GM12878 (cell line): ENCODE data around the gene SMO. TPM values are rescaled to one million over a fixed set of nuclear protein-coding genes. Genes with fewer than 3 reads are reported as not detected.

ENCODE experiments used
- ATAC-seq: fragments of 200-7000 bp; cut with Tn5 transposase; 3 replicates; pipeline ENCODE4 v1.9.1; 2020; ENCODE audit warnings: mild to moderate bottlenecking, moderate library complexity
- BruUV-seq: library from RNA; stranded (reverse); fragments of 400-500 nt; replicated peaks from 2 replicates; lab custom pipeline; 2021; lab: Mats Ljungman, UMichigan
- CTCF ChIA-PET: fragments of 300-600 bp; sonication (Branson Sonifier 250); formaldehyde crosslinking; extraction: SDS; loops from one replicate; lab custom pipeline; 2021; ENCODE audit warnings: inconsistent platforms; lab: Yijun Ruan, JAX
- POLR2A ChIA-PET: fragments of 350-600 bp; formaldehyde crosslinking; extraction: SDS; loops from one replicate; lab custom pipeline; 2021; ENCODE audit warnings: inconsistent platforms; lab: Charles Lee
- RAD21 ChIA-PET: fragments of 300-600 bp; sonication (Branson Sonifier 250); formaldehyde crosslinking; loops from one replicate; lab custom pipeline; 2023; ENCODE audit warnings: antibody characterized with exemption; ENCODE audit not compliant: unreplicated experiment; lab: Charles Lee
- SMC1A ChIA-PET: fragments of 300-600 bp; sonication (Branson Sonifier 250); formaldehyde crosslinking; loops from one replicate; lab custom pipeline; 2023; ENCODE audit not compliant: unreplicated experiment, uncharacterized antibody; lab: Charles Lee
- DNase-seq: peaks from one replicate; pipeline ENCODE4 v3.0.0-alpha.2; 2011; ENCODE audit warnings: low read depth, low spot score
- FAIRE-seq: peaks from 3 replicates; lab custom pipeline; 2011; peaks lifted over from hg19 to GRCh38; lab: Jason Lieb, UNC
- H2AFZ ChIP-seq: 2 replicates; pipeline ENCODE4 v1.6.0; 2011; ENCODE audit warnings: low read depth, low read length, control low read depth; ENCODE audit not compliant: control insufficient read depth
- H3K27ac ChIP-seq: 2 replicates; pipeline ENCODE4 v1.5.1; 2011; ENCODE audit warnings: control low read depth; ENCODE audit not compliant: control insufficient read depth, insufficient read depth
- H3K27me3 ChIP-seq, 2 experiments: replicated peaks in 1 of 2; 2 replicates each; pipeline versions ENCODE4 v1.6.0 to v1.6.1; 2011; ENCODE audit warnings: low read length in 1 of 2; ENCODE audit not compliant: control insufficient read depth in 2 of 2, insufficient read depth in 2 of 2
- H3K36me3 ChIP-seq, 2 experiments: 2 replicates each; pipeline ENCODE4 v1.5.1; 2011; ENCODE audit warnings: low read length in 1 of 2; ENCODE audit not compliant: control insufficient read depth in 2 of 2, insufficient read depth in 2 of 2
- H3K4me1 ChIP-seq: 2 replicates; pipeline ENCODE4 v1.6.1; 2011; ENCODE audit warnings: mild to moderate bottlenecking, low read length, moderate library complexity, mixed read lengths; ENCODE audit not compliant: control insufficient read depth, insufficient read depth
- H3K4me2 ChIP-seq: 2 replicates; pipeline ENCODE4 v1.6.0; 2011; ENCODE audit warnings: control low read depth; ENCODE audit not compliant: control insufficient read depth, insufficient read depth
- H3K4me3 ChIP-seq: fragments of 200-600 bp; sonication (generic); 2 replicates; pipeline ENCODE4 v1.5.1; 2016
- H3K79me2 ChIP-seq: 2 replicates; pipeline ENCODE4 v1.6.0; 2011; ENCODE audit warnings: low read length; ENCODE audit not compliant: control insufficient read depth, insufficient read depth
- H3K9ac ChIP-seq: 2 replicates; pipeline ENCODE4 v1.8.0; 2011; ENCODE audit warnings: low read length, control low read depth, mixed read lengths; ENCODE audit not compliant: control insufficient read depth, insufficient read depth
- H3K9me3 ChIP-seq: replicated peaks from 3 replicates; pipeline ENCODE4 v1.5.1; 2011; ENCODE audit warnings: mild to moderate bottlenecking, low read length; ENCODE audit not compliant: control insufficient read depth, insufficient read depth
- H4K20me1 ChIP-seq: 2 replicates; pipeline ENCODE4 v1.6.0; 2011; ENCODE audit not compliant: control insufficient read depth, insufficient read depth
- CHD1 ChIP-seq: IDR thresholded peaks from 2 replicates; pipeline ENCODE4 v1.6.1; 2012; ENCODE audit warnings: low read depth, low read length, improper control_type of control experiment
- EGR1 ChIP-seq, 2 experiments: IDR thresholded peaks; 1 replicate in 1 of 2; 2 replicates in 1 of 2; pipeline ENCODE4 v1.6.1; 2011 to 2012; ENCODE audit warnings: low read depth in 2 of 2, low read length in 2 of 2, borderline replicate concordance in 1 of 2, mild to moderate bottlenecking in 1 of 2, moderate library complexity in 1 of 2
- EZH2 ChIP-seq: IDR thresholded peaks from 2 replicates; pipeline ENCODE4 v1.6.1; 2012; ENCODE audit warnings: low read depth, mild to moderate bottlenecking, control low read depth, inconsistent platforms, low read length, borderline replicate concordance; ENCODE audit not compliant: control insufficient read depth
- HDGF ChIP-seq: fragments of 450-650 bp; IDR thresholded peaks from 2 replicates; pipeline ENCODE4 v1.6.1; 2016; ENCODE audit warnings: antibody characterized with exemption
- JUND ChIP-seq: IDR thresholded peaks from 2 replicates; pipeline ENCODE4 v1.6.1; 2012; ENCODE audit warnings: low read depth, mild to moderate bottlenecking, low read length, improper control_type of control experiment, moderate library complexity
- LARP7 ChIP-seq: fragments of 450-650 bp; IDR thresholded peaks from 2 replicates; pipeline ENCODE4 v1.6.1; 2017; ENCODE audit warnings: mild to moderate bottlenecking
- MYC ChIP-seq: IDR thresholded peaks from 2 replicates; pipeline ENCODE4 v1.6.1; 2011; ENCODE audit warnings: mild to moderate bottlenecking, low read length, moderate library complexity, inconsistent platforms; ENCODE audit not compliant: insufficient read depth, insufficient replicate concordance, insufficient read length, severe bottlenecking
- NFYB ChIP-seq: IDR thresholded peaks from 2 replicates; pipeline ENCODE4 v1.6.1; 2011; ENCODE audit warnings: low read depth, mild to moderate bottlenecking, low read length, improper control_type of control experiment, moderate library complexity; ENCODE audit not compliant: insufficient read depth
- TCF12 ChIP-seq: IDR thresholded peaks from 2 replicates; pipeline ENCODE4 v1.6.1; 2011; ENCODE audit warnings: low read depth, mild to moderate bottlenecking, low read length
- ZNF274 ChIP-seq: IDR thresholded peaks from one replicate; pipeline ENCODE4 v1.8.0; 2011; ENCODE audit not compliant: insufficient read length, insufficient read depth
- WGBS: methylation state at CpG from one replicate; pipeline ENCODE4 v1.1.6; 2016; ENCODE audit warnings: low lambda C conversion rate; ENCODE audit not compliant: insufficient replicate concordance, insufficient coverage; ENCODE audit errors: missing lambda C conversion rate; 5-methylcytosine and 5-hydroxymethylcytosine counted together
- in situ Hi-C: fragments of 300-500 bp; cut with MboI; formaldehyde crosslinking; loops from 9 replicates; pipeline ENCODE4 v1.14.3; 2018; ENCODE audit warnings: mixed read lengths
- intact Hi-C: fragments of 100-400 bp; cut with micrococcal nuclease; formaldehyde crosslinking; loops from one replicate; pipeline ENCODE4 v1.14.2; 2022; ENCODE audit not compliant: unreplicated experiment
- polyA plus RNA-seq, 11 experiments: library from polyadenylated mRNA; depleted of rRNA in 4 of 11; unstranded in 6 of 11; stranded (reverse) in 5 of 11; fragments of >200 nt; fragmentation: Nextera tagmentation in 4 of 11; fragmentation: Illumina TruSeq in 1 of 11; extraction: Ambion mirVana in 4 of 11; extraction: Trizol in 1 of 11; gene quantifications; 1 replicate in 1 of 11; 2 replicates in 10 of 11; pipeline versions ENCODE4 v1.2.1 to v1.2.3, GENCODE V29; 2011 to 2016; ENCODE audit warnings: inconsistent platforms in 2 of 11, missing spikeins in 2 of 11, low read depth in 1 of 11
- total RNA-seq, 4 experiments: library from RNA; depleted of rRNA in 3 of 4; stranded (reverse); fragments of >200 nt in 3 of 4; fragmentation: Illumina TruSeq in 1 of 4; extraction: Trizol in 1 of 4; gene quantifications; 2 replicates each; pipeline versions ENCODE4 v1.2.1 to v1.2.3, GENCODE V29; 2013 to 2021
- TF ChIP-seq, protein P1 (sequence below): IDR thresholded peaks from 2 replicates; pipeline ENCODE4 v1.6.1; 2012; ENCODE audit warnings: low read depth, low read length, improper control_type of control experiment
- TF ChIP-seq, protein P2 (sequence below): fragments of 450-650 bp; IDR thresholded peaks from 2 replicates; pipeline ENCODE4 v1.6.1; 2017; ENCODE audit warnings: mild to moderate bottlenecking

The SMO gene
- total and polyA plus RNA-seq, 10 of the 15 experiments (the other 5 are each of a cell fraction or from before 2014, with no cell fraction given), result 0.40 to 11.2 (median 2.6) TPM

DNA sequence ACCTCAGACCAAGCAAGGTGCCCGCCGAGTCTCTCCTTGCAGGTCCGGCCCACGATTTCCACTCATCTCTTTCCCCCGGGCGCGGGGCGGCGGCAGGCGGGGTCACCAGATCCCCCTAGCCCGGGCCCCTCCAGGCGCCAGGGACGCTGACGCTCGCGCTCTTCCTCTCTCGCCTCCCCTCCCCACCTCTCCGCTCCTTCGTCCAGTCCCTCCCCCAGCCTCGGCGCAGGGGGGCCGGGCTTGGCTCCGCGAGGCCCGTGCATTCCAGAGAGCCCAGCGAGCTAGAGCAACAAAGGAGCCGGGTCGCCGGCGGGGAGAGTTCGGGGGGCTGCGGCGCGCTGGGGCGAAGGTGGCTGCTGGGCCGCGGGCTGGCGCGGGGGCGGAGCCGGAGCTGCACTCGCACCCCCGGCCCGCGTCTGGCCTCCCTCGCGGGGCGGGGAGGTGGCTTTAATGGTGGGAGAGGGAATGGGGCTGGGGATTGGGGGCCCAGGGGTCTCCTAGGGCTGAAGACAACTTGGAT, at the start of gene SMO (continued):
- TF ChIP-seq, protein P1, sequence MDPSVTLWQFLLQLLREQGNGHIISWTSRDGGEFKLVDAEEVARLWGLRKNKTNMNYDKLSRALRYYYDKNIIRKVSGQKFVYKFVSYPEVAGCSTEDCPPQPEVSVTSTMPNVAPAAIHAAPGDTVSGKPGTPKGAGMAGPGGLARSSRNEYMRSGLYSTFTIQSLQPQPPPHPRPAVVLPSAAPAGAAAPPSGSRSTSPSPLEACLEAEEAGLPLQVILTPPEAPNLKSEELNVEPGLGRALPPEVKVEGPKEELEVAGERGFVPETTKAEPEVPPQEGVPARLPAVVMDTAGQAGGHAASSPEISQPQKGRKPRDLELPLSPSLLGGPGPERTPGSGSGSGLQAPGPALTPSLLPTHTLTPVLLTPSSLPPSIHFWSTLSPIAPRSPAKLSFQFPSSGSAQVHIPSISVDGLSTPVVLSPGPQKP, result no peak
- TF ChIP-seq JUND, result no peak
- TF ChIP-seq, protein P2, sequence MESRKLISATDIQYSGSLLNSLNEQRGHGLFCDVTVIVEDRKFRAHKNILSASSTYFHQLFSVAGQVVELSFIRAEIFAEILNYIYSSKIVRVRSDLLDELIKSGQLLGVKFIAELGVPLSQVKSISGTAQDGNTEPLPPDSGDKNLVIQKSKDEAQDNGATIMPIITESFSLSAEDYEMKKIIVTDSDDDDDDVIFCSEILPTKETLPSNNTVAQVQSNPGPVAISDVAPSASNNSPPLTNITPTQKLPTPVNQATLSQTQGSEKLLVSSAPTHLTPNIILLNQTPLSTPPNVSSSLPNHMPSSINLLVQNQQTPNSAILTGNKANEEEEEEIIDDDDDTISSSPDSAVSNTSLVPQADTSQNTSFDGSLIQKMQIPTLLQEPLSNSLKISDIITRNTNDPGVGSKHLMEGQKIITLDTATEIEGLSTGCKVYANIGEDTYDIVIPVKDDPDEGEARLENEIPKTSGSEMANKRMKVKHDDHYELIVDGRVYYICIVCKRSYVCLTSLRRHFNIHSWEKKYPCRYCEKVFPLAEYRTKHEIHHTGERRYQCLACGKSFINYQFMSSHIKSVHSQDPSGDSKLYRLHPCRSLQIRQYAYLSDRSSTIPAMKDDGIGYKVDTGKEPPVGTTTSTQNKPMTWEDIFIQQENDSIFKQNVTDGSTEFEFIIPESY, result no peak
- TF ChIP-seq EZH2, result no peak

DNA sequence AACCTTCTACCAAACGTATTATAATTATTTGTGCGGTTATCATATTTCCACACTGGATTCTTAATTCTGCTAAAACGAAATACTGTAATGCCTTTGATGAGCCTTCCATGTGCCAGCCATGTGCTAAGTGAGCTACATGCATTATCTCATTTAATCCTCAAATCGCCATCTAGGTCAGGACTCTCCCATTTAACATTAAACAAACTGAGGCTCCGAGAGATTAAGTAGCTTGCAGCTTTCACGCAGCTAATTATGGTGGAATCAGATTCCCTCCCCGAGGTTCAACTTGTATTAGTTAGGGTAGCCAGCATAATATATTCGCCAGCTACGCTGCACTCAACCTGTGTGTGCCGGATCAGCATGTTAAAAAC, 44.7 kb upstream of the SMO start:
- ChIA-PET RAD21 (interaction anchor here (0.9 to 8.7 kb wide), 5 partner anchors 15 to 41 kb away, joined by 3 to 71 read pairs (median 8); no protein-coding TSS in a partner anchor), POLR2A (interaction anchor here (0.8 to 1.5 kb wide), 5 partner anchors 9 to 21 kb away, joined by 3 to 5 read pairs (median 3); no protein-coding TSS in a partner anchor), SMC1A (interaction anchor here (0.8 to 5.9 kb wide), 12 partner anchors 9 to 134 kb away, joined by 3 to 83 read pairs (median 4); no protein-coding TSS in a partner anchor), CTCF (interaction anchor here (0.8 to 5.7 kb wide), 6 partner anchors 18 to 54 kb away, joined by 3 to 168 read pairs (median 3); no protein-coding TSS in a partner anchor)
- ATAC-seq (no peak), FAIRE-seq (no peak), DNase-seq (no peak)
- H3K4me3 ChIP-seq, result peak overlapping the region; percentile 89
- BruUV-seq, result no TSS peak
- H3K27me3 ChIP-seq, result no peaks in the 10 kb centered on the region
- WGBS, result 29% methylated on average over 10 of the region's 10 CpGs
- no peaks in the 10 kb centered on the region for H4K20me1 ChIP-seq
- H3K4me2 ChIP-seq, result peak overlapping the region; percentile 73
- intact Hi-C loops, result loop anchor here (10.0 kb wide), 1 partner anchor 209 kb away; the partner anchor contains the start of gene IRF5
- H3K27ac ChIP-seq, result no peak overlapping the region
- peak overlapping the region; percentile 95 for H2AFZ ChIP-seq
- peak overlapping the region; percentile 82 for H3K9ac ChIP-seq
- H3K36me3 ChIP-seq, result no peaks in the 10 kb centered on the region
- H3K79me2 ChIP-seq, result peaks cover 47% of the 10 kb centered on the region
- in situ Hi-C loops, result no loop called here
- TF ChIP-seq CHD1 (no peak), LARP7 (no peak), HDGF (no peak), MYC (no peak), EGR1 (IDR thresholded peaks at IDR 0.05; ENCODE audit: borderline replicate concordance in 1 of 2, low read depth in 2 of 2, low read length in 2 of 2) (no peak), ZNF274 (no peak), TCF12 (no peak), NFYB (no peak)
- TF ChIP-seq, all 136 proteins: peak for 0
- Histone ChIP-seq H3K9me3 (no peaks in the 10 kb centered on the region), H3K4me1 (peaks cover 23% of the 10 kb centered on the region)
